Measurements from ENCODE around the gene KRTAP10-4.
"Not testable (repeated sequence)": the region's sequence is repeated elsewhere in the genome, so short reads cannot be mapped to it uniquely, and the experiment has no call there.

KRTAP10-4 gene

DNA sequence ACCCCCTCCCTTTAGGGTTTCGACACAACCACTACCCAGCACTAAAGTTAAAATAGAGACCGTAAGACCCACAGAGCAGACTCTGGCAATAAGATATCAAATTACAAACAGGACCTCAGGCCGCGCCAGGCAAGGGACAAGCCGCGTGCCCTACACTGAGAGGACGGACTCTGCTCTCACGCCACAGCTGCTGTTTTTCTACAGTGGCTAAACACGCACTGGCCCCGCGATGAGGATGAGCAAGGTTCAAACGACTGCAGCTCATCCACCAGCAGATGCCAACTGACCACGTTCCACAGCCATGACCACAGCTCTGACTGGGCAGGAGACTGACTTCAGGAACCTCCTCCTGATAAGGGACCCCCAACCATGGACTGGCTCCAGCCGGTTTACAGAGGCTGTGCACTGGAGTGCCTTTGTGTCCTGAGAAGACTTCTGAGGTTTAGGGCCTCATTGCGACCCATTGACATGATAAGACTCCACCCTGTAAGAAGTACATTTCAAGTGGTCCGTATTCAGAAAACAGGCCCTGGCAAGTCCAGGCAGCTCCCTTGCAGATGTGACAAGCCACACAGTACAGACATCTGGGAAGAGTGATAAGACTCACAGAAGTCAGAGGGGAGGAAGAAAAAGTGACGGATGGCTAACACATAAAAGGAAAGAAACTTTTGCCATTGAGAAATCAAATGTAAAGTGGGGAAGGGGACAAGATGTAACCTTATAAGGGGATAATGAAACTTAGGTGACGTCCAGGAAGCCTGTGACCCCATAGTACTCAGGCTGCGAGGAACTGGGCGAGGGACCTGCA lies 20.3 kb downstream of the KRTAP10-4 start:
- CTCF ChIA-PET: no interaction called here
- POLR2A ChIA-PET (ENCODE audit: low non-redundant PET): no interaction called here
- no peak for DNase-seq (ENCODE audit: low spot score)
- TF ChIP-seq CTCF (conservative IDR thresholded peaks at IDR 0.05; ENCODE audit: low read depth): no peak
- no peak overlapping the region for H3K27ac ChIP-seq

- no peak for DNase-seq (ENCODE audit: low spot score)
- TF ChIP-seq CTCF (conservative IDR thresholded peaks at IDR 0.05; ENCODE audit: low read depth): no peak
- no peak overlapping the region for H3K27ac ChIP-seq
- CTCF ChIA-PET: no interaction called here
- POLR2A ChIA-PET (ENCODE audit: low non-redundant PET): no interaction called here
These were observed 20.9 kb downstream of the KRTAP10-4 start for GRCh38 chr21:44594406-44594916.

GRCh38 chr21:44595524-44595923 lies 22.0 kb downstream of the KRTAP10-4 start:
- no peak for TF ChIP-seq CTCF (conservative IDR thresholded peaks at IDR 0.05; ENCODE audit: low read depth)
- ChIA-PET POLR2A (ENCODE audit: low non-redundant PET) (no interaction called here), CTCF (no interaction called here)
- no peak overlapping the region for H3K27ac ChIP-seq
- no peak for DNase-seq (ENCODE audit: low spot score)

GRCh38 chr21:44596068-44596725 lies 22.7 kb downstream of the KRTAP10-4 start:
- no peak for TF ChIP-seq CTCF (conservative IDR thresholded peaks at IDR 0.05; ENCODE audit: low read depth)
- no peak overlapping the region for H3K27ac ChIP-seq
- ChIA-PET POLR2A (ENCODE audit: low non-redundant PET) (no interaction called here), CTCF (no interaction called here)
- DNase-seq (ENCODE audit: low spot score): peak; percentile 18

DNA sequence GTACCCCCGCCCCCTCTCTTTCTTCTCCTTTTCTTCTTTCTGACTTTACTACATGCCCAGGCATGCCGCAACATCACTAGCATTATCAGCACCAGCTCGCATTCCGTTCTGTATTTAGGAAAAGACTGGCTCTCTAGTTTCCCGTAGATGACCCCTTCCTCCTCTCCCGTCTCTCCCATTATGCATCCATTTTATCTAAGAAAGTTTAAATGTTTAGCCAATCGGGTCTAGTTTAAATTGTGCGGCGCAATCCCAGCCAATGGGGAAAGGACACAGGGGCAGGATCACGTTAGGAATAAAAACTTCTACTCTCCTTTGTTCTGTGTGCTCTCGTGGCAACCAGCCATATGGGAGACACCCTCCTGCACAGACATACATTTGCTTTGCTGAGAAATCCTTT lies 24.5 kb downstream of the KRTAP10-4 start:
- CTCF ChIA-PET: no interaction called here
- H3K27ac ChIP-seq: no peak overlapping the region
- no peak for TF ChIP-seq CTCF (conservative IDR thresholded peaks at IDR 0.05; ENCODE audit: low read depth)
- DNase-seq (ENCODE audit: low spot score): no peak
- POLR2A ChIA-PET (ENCODE audit: low non-redundant PET): no interaction called here

DNA sequence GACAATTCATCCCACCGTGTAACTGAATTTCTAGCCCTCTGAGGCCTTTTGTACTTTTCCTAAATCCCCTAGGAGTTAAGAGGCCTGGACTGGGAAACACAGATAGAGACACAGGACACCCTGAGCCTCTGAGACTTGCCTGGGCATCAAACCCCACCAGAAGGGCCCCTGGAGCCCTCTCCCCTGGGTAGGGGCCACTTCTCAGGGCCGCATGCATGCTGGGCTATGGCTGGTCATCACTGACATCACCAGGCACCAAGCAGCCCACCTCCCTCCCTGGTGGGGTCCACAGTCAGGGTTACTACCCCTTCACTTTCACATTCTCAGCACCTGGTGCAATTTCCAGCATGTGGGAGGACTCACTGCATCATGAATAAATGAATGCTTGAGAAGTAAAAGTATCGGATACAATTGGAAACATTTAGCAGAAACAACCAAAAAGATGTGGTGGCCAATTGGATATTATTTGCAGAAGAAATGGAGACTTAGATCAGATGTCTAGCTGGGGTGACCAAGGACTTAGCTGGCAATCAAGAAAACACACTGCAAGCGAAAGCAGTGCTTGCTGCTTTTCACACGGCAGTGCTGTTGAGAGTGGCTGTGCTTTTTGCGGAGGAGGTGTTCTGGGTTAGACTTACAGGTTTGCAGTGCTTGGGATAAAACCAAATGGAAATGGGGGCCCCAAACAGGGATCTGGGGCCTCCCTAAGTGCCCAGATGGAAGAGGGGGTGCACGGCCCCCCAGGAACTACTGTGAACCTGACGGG lies 25.9 kb downstream of the KRTAP10-4 start:
- POLR2A ChIA-PET (ENCODE audit: low non-redundant PET): no interaction called here

DNA sequence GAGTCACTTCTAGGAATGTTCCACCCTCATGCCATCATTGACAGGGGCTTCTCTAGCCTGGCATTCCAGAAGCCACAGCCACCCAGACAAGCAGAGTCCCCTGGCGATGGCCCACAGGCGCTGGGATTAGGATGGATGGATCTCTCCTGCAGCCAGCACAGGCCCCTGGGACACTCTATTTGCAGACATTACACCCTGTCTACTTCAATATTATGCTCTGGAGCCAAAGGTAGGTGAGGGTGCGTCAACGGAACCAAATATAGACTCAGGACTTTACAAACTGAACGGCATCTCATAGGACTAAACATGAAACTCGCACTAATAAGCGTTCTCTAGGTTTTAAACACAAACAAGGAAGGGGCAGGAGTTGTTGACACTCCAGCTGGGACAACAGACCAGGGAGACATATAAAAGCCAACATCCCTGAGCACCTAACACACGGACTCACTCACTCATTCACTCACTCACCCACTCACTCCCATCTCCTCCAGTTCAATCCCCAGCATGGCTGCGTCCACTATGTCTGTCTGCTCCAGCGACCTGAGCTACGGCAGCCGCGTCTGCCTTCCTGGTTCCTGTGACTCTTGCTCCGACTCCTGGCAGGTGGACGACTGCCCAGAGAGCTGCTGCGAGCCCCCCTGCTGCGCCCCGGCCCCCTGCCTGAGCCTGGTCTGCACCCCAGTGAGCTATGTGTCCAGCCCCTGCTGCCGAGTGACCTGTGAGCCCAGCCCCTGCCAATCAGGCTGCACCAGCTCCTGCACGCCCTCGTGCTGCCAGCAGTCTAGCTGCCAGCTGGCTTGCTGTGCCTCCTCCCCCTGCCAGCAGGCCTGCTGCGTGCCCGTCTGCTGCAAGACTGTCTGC lies 26.8 kb downstream of the KRTAP10-4 start, which contains the start of gene KRTAP10-7:
Gene KRTAP10-7 (plus strand): TSS at position 480 of the 861 bp plus-strand sequence. CDS start 25 bp downstream, at position 505.
- POLR2A ChIA-PET (ENCODE audit: low non-redundant PET); H3K27ac ChIP-seq; DNase-seq (ENCODE audit: low spot score): not testable (repeated sequence)
- CTCF ChIA-PET: interaction anchor here (0.6 kb wide), 2 partner anchors 164 to 1140 kb away, joined by 3 to 4 read pairs; no protein-coding TSS in a partner anchor

More for the DNA sequence above, 25.9 kb downstream of the KRTAP10-4 start:
- H3K27ac ChIP-seq: no peak overlapping the region
- TF ChIP-seq CTCF (conservative IDR thresholded peaks at IDR 0.05; ENCODE audit: low read depth): no peak
- no peak for DNase-seq (ENCODE audit: low spot score)
- CTCF ChIA-PET: no interaction called here

- POLR2A ChIA-PET (ENCODE audit: low non-redundant PET); DNase-seq (ENCODE audit: low spot score); H3K27ac ChIP-seq: not testable (repeated sequence)
- CTCF ChIA-PET: interaction anchor here (0.6 kb wide), 1 partner anchor 1140 kb away, joined by 4 read pairs; no protein-coding TSS in a partner anchor
These were observed 27.6 kb downstream of the KRTAP10-4 start for GRCh38 chr21:44601091-44601490.
